Hematopoietic multipotent progenitor cell treated with erythropoietin and hydrocortisone succinate and interleukin-3 and kit ligand, for 6 days (in vitro differentiated cells): ENCODE measurements around the gene PSMA5.
"Not testable (repeated sequence)": the region's sequence is repeated elsewhere in the genome, so short reads cannot be mapped to it uniquely, and the experiment has no call there.

Experiments used
- DNase-seq: peaks from one replicate; pipeline ENCODE4 v3.0.0-alpha.2; 2015

Gene PSMA5

DNA sequence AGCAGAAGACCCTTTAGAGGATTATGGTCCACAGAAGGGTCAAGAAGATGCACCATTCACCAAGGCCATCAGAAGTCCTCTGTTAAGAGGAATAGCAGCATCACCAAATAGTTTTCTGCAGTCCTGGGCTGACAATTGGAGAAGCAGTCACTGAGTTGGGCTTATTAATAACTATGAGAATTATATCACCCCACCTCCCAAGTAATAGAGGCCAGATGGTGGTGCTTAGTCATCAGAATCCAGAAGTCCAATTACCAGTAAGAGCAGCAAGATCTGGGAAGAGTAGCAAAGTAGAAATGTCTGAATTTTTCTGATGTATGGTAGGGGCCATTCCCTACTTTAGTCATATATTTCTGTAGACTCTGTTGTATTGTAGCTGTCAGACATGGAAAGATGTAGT is 6.1 kb upstream of the PSMA5 start:
- no peak for DNase-seq

DNA sequence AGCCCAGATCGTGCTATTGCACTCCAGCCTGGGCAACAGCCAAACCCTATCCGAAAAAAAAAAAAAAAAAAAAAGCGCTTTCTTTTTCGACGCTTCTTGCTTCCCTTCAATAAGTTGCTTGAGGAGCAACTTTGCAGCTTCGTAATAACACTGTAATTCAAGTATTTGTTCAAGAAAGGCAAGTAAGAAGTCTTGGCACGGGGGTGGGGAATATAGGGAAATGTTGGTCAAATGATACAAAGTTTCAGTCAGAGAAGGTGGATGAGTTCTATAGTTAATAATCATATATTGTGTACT is 871 bp upstream of the PSMA5 start:
- no peak for DNase-seq

DNA sequence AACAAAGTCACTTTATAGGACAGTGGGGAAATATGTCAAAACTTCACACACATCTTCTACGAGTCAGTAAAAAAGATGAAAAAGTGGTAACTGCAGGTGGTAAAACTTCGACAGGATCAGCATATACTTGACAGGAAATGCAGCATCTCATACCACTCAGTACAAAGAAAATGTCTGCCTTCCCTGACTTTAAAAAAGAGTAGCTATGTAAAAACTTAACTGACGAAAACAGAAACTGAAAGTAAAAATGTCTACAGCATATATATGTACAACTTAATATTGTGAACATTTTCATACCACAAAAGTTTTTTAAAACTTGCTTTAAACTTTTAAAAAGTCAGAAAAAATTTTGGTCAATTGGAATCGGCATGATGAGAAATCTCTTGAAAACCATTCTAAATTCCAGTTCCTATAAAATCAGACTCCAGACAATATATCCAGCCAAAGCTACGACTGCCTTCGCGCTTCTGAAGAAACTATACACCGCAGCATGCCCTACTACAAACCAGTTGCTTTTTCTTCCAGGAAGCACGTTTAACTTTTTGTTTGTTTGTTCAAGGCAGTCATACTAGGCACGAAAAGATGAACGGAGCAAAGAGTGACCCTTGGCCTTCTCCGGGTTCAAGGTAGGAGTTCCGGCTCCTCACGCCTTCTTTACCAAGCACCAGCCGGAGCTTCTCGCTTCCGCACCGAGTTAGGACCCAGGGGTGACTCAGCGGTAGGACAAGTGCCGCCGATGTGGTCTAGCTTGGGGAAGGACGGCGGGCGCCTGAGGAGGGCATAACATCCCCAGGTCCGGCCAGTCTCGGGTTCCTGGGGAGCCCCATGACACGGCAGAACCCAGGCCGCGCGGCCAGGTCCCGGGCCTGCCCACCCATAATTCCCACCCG is 612 bp downstream of the PSMA5 start:
- DNase-seq: peak; percentile 81

DNA sequence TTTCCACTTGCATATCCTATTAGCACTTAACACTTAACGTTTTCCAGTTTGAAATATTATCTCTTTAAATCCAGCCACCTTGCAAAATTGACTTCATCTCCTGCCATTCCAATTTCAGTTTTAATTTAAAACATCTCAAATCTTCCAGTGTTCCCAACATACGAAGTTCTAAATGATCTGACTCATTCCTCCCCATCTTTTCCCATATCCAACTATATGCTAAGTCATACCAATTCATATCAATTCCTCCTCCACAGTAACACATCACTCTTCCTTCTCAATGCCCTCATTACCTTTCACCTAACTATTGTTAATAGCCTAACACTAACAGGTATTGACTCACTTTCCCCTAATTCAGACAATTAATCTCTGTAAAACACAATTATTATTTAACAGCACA is 2.8 kb downstream of the PSMA5 start:
- no peak for DNase-seq

GRCh38 chr1:109412551-109412950 is 13.7 kb downstream of the PSMA5 start:
- no peak for DNase-seq

GRCh38 chr1:109404838-109405237 is 21.4 kb downstream of the PSMA5 start:
- no peak for DNase-seq

DNA sequence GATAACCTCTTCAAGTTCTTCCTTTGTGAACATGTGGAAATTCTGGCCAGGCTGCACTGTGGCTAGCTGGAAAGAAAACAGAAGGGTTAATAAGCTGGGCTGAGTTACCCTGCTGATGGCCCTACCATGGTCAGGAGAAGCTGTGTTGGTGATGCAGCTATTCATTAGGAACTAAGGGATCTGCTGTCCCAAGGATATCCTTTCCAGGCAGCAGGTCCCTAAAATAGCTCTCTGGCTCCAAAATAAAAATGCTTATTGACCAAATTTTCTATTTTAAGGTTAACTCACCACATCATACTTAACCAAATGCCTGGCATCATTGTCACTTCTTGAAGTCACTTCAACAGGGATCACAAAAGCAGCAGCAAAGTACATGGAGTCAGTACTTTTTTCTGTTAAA is 24.2 kb downstream of the PSMA5 start:
- DNase-seq: no peak

DNA sequence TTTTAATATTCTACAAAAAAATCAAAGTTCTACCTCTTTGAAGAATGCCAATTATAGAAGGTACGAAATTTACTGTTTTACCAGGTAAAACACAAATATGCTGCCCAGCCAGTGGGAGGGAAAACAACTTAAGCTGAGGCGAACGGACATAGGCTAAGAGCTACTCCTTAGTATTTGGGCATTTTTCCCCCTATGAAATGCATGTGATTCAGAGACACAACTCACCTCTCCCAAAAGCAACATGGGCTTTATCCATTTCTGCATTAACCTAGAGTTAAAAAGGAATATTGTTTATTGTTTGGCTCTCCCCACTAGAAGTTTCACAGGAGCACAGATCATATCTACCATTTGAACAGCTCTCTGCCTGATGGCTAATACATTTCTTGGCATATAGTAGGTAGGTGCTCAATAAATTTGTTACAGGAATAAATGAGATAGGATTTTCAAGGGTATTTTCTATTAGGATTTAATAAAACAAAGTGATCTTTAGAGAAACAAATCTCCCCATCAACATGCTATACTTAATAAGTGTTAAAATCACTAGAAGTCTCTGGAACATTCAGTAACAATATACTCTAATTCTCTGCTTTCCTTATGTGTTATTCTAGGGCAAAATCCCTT is 26.1 kb downstream of the PSMA5 start:
- DNase-seq: no peak

DNA sequence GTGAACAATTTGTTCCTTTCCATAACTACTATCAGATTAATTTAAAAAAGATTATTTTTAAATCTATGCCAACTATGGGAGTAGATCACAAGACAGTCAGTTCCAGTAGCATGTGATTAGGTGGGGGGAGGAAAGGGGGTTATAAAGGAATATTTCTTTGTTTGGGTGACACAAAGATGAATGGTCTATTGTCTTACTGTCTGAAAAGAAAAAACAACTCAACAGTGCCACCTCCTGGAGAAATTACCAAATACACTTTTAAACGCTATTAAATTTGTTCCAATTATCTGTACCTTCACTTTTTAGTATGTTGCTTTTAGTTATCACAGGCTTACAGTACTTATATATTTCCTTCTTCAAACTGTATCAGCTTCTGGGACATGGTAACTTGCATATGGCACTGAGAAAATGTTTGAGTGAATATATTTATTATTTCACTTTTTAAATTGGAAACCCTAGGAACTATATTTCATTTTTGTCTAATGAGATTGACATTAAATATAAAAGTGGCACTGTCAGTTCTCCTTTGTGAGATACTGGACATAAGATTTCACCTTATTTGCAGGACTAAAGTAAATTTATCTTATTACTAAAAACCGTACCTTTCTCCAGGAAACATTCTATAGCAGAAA is 26.8 kb downstream of the PSMA5 start:
- DNase-seq: peak; percentile 84

DNA sequence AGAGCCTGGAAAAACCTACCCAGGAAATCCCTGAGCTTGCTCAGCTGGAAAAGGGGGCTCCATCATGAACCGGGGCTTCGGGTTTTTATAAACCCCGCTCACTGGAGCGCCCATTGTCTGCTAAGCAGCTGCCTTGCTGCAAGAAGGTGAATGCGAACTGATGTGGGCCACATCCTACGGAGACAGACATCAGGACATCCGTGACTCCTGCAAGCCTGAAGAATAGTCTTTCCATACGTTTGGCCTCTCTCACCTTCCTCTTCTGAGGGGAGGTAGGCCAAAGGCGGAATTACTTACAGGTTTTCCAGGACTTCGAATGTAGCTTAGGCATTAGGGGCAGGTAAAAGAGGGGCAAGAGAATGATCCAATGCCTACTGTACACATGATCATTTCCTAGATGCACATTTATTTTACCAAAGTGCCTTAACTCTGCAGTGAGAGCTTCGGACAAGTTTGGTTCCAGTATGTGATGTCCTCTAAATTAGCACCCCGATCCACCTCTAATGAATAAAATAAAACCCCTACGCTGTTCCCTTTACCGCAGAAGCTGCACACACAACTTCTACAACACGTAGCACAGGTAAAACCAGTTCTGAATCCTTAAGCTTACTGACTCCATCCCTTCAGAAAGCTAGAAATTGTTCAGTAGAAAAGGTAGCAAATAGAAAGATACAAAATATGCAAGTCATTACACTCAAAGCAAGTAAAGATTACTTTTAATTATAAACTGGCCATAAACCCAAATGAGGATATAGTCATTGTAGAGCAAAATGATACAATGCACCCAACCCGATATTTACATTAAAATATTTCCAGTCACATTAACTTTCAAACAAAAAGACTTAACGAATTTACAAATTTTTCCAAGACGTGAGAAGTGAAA is 27.7 kb downstream of the PSMA5 start:
- DNase-seq: no peak

DNA sequence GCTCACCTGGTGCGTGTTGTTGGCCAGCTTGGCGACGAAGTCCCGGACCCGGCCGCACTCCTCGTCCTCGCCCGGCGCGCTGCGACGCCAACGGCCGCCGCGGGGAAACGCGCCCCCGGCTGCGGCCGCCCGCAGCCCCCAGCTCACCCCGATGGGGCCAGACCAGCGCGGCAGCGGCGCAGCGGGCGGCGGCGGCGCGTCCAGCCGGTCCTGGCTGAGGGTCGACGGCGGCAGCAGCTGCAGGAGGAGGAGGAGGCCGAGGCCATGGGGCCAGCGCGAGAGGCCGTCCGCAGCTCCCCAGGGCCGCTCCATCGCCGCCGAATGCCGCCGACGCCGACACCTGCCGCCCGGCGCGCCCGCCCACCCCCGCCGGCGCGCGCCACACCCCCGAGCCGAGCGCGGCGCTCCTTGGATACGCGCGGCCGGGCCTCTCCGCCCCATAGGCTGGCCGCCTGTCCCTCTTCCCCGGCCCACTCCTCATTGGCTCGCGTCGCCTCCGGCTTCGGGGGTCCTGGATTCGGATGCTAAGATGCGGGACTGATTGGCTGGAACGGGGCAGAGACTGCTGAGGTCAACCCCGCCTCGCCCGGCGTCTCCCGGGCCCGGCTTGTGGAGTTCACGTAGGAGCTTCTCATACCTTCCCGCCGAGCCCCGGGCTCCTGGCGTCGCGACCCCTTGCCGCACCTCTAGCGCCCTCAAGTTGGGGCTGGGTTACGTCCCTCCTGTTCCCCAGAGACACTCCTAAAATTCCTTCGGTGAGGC is 28.5 kb downstream of the PSMA5 start, which contains the start of gene SORT1:
TSS of gene SORT1 (minus strand) at position 338 of the 762 bp plus-strand sequence. CDS start at position 312, 26 bp downstream.
- peak; percentile 82 for DNase-seq

DNA sequence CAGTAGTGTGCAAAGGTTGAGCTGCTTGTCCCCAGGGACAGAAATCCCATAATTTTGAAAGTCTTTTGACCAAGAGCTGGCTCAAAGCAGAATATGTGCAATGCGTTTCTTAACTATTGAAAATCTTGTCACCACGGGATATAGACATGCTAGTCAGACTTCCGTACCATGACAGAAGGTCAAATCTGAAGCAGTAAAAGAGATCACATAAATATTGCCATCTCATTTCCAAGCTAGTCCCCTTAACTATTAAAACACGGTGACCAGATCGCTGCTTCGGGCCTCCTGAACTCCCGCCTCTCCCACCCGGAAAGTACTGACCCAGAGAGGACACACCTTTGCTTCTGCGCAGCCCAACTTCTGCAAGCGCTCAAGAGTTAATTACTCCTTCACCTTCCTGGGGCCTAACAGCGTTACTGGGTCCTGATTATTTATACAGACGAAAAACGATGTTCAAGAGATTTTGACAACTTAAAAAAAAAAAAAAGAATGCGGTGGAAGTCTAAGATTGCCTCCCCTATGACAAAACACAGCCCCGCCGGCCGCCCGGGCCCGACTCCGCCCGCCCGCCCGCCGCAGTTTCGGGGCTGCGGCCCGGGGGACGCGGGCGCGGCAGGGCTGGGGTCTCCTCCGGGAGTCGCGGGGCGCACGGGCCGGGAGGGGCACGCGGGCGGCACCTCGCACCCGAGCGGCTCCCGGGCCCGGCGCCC is 29.2 kb downstream of the PSMA5 start:
- no peak for DNase-seq

DNA sequence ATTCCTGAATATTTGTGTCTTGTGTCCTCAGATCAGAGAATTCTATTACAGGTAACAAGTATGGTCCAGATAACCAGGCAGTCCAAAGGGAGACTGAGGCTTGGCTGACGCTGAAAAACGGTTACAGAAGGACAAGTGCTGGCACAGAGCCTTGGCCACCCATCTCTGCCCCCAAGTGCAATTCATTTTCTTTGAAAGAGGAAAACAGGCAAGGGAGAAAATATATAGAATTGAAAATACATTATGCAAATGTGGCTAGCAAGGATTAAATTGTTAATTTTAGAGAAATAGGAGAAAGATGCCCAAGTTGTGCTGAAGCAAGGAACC is 29.8 kb downstream of the PSMA5 start:
- no peak for DNase-seq

DNA sequence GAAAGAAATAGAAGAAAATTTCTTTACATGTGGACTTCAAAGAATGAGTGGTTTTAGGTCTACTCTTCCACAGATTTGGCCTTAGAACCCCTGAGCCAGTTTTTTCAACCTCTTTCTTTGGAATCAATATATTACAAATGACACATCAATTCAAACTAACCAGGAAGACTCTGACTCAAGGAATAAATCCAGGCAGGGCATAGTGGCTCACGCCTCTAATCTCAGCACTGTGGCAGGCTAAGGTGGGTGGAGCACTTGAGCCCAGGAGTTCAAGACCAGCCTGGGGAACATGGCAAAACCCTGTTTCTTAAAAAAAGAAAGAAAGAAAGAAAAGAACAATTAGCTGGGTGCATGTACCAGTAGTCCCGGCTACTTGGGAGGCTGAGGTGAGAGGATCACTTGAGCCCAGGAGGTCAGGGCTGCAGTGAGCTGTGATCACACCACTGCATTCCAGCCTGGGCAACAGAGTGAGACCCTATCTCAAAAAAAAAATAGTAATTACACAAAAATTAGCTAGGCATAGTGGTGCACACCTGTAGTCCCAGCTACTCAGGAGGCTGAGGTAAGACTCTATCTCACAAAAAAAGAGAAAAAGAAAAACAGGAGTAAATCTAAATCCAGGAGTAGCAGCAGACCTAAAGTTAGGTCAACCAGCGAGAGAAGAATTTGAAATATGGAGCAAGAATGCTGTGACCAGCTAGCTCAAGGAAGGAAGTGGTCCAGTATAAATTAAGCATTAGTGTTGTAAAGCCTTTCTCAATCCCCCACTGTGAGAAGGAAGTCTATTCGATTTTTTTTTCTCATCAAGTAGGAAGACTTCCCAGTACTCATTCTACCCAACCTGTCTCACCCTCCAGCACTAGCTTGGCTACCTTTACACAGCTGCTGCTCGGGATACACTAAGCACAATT is 30.4 kb downstream of the PSMA5 start:
- peak; percentile 51 for DNase-seq

DNA sequence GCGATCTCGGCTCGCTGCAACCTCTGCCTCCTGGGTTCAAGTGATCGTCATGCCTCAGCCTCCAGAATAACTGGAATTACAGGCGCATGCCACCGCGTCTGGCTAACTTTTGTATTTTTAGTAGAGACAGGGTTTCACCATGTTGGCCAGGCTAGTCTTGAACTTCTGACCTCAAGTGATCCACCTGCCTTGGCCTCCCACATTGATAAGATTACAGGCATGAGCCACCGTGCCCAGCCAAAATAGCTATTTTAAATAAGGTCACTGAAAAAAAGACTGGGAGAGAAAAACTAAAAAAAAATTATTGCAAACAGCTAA is 31.0 kb downstream of the PSMA5 start:
- DNase-seq: not testable (repeated sequence)

GRCh38 chr1:109394591-109395281 is 31.5 kb downstream of the PSMA5 start:
- no peak for DNase-seq

- no peak for DNase-seq
Observed at GRCh38 chr1:109393617-109394233, 32.5 kb downstream of the PSMA5 start.

DNA sequence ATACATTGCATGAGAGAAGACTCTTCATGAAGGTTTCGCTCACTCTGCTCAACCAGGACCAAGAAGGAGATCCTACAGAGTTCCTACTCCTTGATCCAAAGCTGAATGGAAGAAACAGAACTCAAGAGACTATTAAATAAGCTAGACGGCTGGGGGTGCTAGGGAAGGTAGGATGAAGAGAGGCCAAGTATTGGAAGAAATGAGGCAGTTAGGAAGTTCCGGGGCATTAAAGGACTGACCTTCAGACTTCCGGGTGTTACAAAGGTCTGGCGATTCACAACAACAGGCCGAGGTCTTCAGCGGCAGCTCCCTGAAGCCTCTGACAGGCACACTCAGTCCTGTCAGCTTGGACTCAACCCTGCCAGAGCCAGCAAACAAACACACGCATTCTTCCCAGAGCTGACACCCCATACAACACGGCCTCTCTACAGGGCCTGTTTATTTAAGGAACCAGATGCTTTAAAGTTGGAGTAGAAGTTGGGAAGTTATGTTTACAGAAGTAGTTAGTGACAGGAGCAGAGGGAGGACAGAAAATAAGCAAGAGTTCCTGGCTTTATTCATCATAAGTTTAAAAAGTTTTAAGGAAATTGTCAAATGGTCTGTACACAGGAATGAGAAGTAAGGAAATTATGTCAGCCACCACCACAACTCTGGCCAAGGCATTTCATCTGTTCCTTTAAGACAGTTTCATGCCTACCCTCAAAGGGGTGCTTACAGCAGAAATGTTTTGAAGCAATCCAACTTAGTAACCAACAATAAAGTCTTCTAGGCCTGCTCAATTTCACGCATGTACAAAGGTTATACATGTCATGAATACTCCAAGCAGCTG is 33.2 kb downstream of the PSMA5 start:
- no peak for DNase-seq
